Stimulated activated CD8-positive, alpha-beta memory T cell treated with anti-CD3 and anti-CD28 coated beads, Interleukin-12 subunit alpha, Interleukin-12 subunit beta, amount 100 ng/mL, for 24 hours (primary cell): Measurements from ENCODE around the gene IQSEC3.
"Not testable (repeated sequence)": the region's sequence is repeated elsewhere in the genome, so short reads cannot be mapped to it uniquely, and the experiment has no call there.

ENCODE experiments used
- DNase-seq: peaks from one replicate; pipeline ENCODE4 v3.0.0-alpha.2; 2020; ENCODE audit errors: extremely low read depth

The IQSEC3 gene

GRCh38 chr12:214003-214741 lies 147.6 kb downstream of the IQSEC3 start, which contains the start of gene SLC6A12:
Gene SLC6A12, minus strand, starts transcription at chr12:214157. Its CDS starts 4,171 bp downstream, at chr12:209986.
- DNase-seq, result no peak

GRCh38 chr12:215116-215515 lies 148.5 kb downstream of the IQSEC3 start:
- no peak for DNase-seq

GRCh38 chr12:217029-217428 lies 150.5 kb downstream of the IQSEC3 start:
- DNase-seq, result not testable (repeated sequence)

- DNase-seq, result no peak
Measured at GRCh38 chr12:218221-218620, 151.7 kb downstream of the IQSEC3 start.

- DNase-seq, result no peak
Measured at GRCh38 chr12:218728-219590, 152.4 kb downstream of the IQSEC3 start.

GRCh38 chr12:219891-220352 lies 153.4 kb downstream of the IQSEC3 start:
- peak; percentile 24 for DNase-seq

- DNase-seq, result no peak
Measured at GRCh38 chr12:220491-220890, 153.9 kb downstream of the IQSEC3 start.

GRCh38 chr12:220946-221550 lies 154.5 kb downstream of the IQSEC3 start:
- no peak for DNase-seq

- DNase-seq, result no peak
Measured at GRCh38 chr12:221736-222135, 155.2 kb downstream of the IQSEC3 start.

GRCh38 chr12:223841-224240 lies 157.3 kb downstream of the IQSEC3 start:
- no peak for DNase-seq

- DNase-seq, result no peak
Measured at GRCh38 chr12:224330-224729, 157.8 kb downstream of the IQSEC3 start.

GRCh38 chr12:225012-225411 lies 158.4 kb downstream of the IQSEC3 start:
- DNase-seq, result no peak

GRCh38 chr12:226401-226800 lies 159.8 kb downstream of the IQSEC3 start:
- no peak for DNase-seq

- no peak for DNase-seq
Measured at GRCh38 chr12:227286-227915, 160.8 kb downstream of the IQSEC3 start.
